Activated CD4-positive, alpha-beta memory T cell treated with anti-CD3 and anti-CD28 coated beads, Interleukin-2, amount 10 ng/mL, durations not matched to agents 7 days and 5 days (primary cell): ENCODE results near the gene DAGLA. TPM values are rescaled to one million over a fixed set of nuclear protein-coding genes. Genes with fewer than 3 reads are reported as not detected.
"Not testable (repeated sequence)": the region's sequence is repeated elsewhere in the genome, so short reads cannot be mapped to it uniquely, and the experiment has no call there.

Experiments used
- CTCF ChIA-PET: fragments of 350-600 bp; sonication (Branson Sonifier 250); formaldehyde crosslinking; loops from one replicate; lab custom pipeline; 2021; ENCODE audit warnings: antibody characterized with exemption, inconsistent platforms; lab: Charles Lee
- POLR2A ChIA-PET: fragments of 350-600 bp; sonication (Branson Sonifier 250); formaldehyde crosslinking; loops from one replicate; lab custom pipeline; 2021; ENCODE audit warnings: antibody characterized with exemption; lab: Charles Lee
- DNase-seq: peaks from one replicate; pipeline ENCODE4 v3.0.0-alpha.2; 2020
- H3K27ac Mint-ChIP-seq: one replicate; pipeline ENCODE4 v1.8.0; 2021; ENCODE audit warnings: mild to moderate bottlenecking, mixed read lengths
- H3K27me3 Mint-ChIP-seq: one replicate; pipeline ENCODE4 v1.8.0; 2021; ENCODE audit warnings: mixed read lengths
- H3K36me3 Mint-ChIP-seq: one replicate; pipeline ENCODE4 v1.8.0; 2021; ENCODE audit warnings: low read depth, mixed read lengths
- H3K4me1 Mint-ChIP-seq: one replicate; pipeline ENCODE4 v1.8.0; 2021; ENCODE audit warnings: mixed read lengths
- H3K4me3 Mint-ChIP-seq: one replicate; pipeline ENCODE4 v1.8.0; 2021; ENCODE audit warnings: mild to moderate bottlenecking, mixed read lengths
- H3K9me3 Mint-ChIP-seq: one replicate; pipeline ENCODE4 v1.8.0; 2021; ENCODE audit warnings: mixed read lengths
- total RNA-seq, 2 experiments: library from RNA; stranded (reverse); gene quantifications; one replicate each; pipeline ENCODE4 v1.2.3, GENCODE V29; 2021

Gene DAGLA
- total RNA-seq, 2 experiments from 2014 or later = 0.10 to 0.13 TPM

DNA sequence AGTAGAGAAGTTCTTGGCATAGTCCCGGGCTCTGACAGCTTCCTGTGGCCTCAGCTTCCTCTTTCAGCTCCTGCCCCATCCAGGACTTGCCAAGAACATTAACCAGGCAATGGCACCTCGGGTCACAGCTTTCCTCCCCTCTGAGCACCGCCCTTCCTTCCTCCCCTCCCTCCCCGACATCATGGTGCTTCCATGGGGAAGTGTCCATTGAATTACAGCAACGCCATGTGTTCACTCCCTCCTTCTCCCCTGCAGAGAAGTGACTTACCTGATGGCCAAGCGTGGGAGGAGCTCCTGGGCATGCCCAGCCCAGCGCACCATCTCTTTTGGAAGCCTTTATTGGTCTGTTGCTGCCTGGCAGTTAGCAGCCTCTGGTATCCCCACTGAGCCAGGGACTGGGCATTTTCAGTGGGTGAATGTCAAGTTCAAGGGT lies 25.8 kb upstream of the DAGLA start:
- Mint-ChIP-seq H3K27ac (no peak overlapping the region), H3K36me3 (no peaks in the 10 kb centered on the region), H3K4me3 (no peak overlapping the region), H3K27me3 (peaks cover 18% of the 10 kb centered on the region), H3K9me3 (no peaks in the 10 kb centered on the region), H3K4me1 (no peaks in the 10 kb centered on the region)
- POLR2A ChIA-PET = no interaction called here
- CTCF ChIA-PET = no interaction called here
- DNase-seq = no peak

- H3K4me1 Mint-ChIP-seq, CTCF ChIA-PET, POLR2A ChIA-PET, DNase-seq, H3K9me3 Mint-ChIP-seq, H3K27ac Mint-ChIP-seq, H3K4me3 Mint-ChIP-seq, H3K36me3 Mint-ChIP-seq: not testable (repeated sequence)
- H3K27me3 Mint-ChIP-seq = peaks cover 18% of the 10 kb centered on the region
These were observed 24.7 kb upstream of the DAGLA start for GRCh38 chr11:61655266-61656159.

- H3K4me3 Mint-ChIP-seq = no peak overlapping the region
- DNase-seq = no peak
- no peaks in the 10 kb centered on the region for H3K9me3 Mint-ChIP-seq
- H3K36me3 Mint-ChIP-seq = no peaks in the 10 kb centered on the region
- H3K27ac Mint-ChIP-seq = no peak overlapping the region
- peaks cover 18% of the 10 kb centered on the region for H3K27me3 Mint-ChIP-seq
- no peaks in the 10 kb centered on the region for H3K4me1 Mint-ChIP-seq
- ChIA-PET CTCF (no interaction called here), POLR2A (no interaction called here)
These were observed 23.7 kb upstream of the DAGLA start for GRCh38 chr11:61656347-61657077.

- no peak for DNase-seq
- H3K27me3 Mint-ChIP-seq = peaks cover 18% of the 10 kb centered on the region
- H3K27ac Mint-ChIP-seq = no peak overlapping the region
- no peaks in the 10 kb centered on the region for H3K36me3 Mint-ChIP-seq
- H3K9me3 Mint-ChIP-seq = no peaks in the 10 kb centered on the region
- H3K4me3 Mint-ChIP-seq = no peak overlapping the region
- H3K4me1 Mint-ChIP-seq = no peaks in the 10 kb centered on the region
- POLR2A ChIA-PET = no interaction called here
- CTCF ChIA-PET = no interaction called here
These were observed 22.5 kb upstream of the DAGLA start for GRCh38 chr11:61657566-61658290.

DNA sequence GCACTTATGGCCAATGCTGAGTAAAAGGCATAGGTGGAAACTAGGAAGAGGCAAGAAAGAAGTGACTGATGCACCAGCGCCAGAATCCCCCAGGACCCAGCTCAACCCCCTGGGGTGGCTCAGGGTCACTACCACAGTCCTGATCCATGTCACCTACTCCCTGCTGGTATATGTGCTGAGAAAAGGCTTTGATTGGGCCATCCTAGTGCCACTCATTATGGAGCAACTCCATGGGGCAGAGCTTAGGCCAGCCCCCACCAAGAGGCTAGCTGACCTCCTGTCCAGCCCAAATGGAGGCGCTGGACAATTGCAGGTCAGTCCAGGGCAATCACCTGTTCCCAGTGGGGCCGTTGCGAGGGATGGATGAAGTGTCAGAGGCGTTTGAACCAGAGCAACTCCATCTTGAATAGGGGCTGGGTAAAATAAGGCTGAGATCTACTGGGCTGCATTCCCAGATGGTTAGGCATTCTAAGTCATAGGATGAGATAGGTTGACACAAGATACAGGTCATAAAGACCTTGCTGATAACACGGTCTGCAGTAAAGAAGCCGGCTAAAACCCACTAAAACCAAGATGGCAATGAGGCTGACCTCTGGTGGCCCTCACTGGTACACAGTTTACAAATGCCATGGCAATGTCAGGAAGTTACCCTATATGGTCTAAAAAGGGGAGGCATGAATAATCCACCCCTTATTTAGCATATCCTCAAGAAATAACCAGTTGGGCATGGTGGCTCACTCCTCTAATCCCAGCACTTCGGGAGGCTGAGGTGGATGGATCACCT lies 20.6 kb upstream of the DAGLA start:
- Mint-ChIP-seq H3K27me3 (peaks cover 13% of the 10 kb centered on the region), H3K27ac (no peak overlapping the region), H3K4me3 (no peak overlapping the region), H3K9me3 (no peaks in the 10 kb centered on the region), H3K36me3 (no peaks in the 10 kb centered on the region), H3K4me1 (no peaks in the 10 kb centered on the region)
- ChIA-PET POLR2A (no interaction called here), CTCF (interaction anchor here (0.7 to 1.0 kb wide), 2 partner anchors 21 to 128 kb away, joined by 3 to 4 read pairs; no protein-coding TSS in a partner anchor)
- DNase-seq = no peak

- H3K27me3 Mint-ChIP-seq, H3K9me3 Mint-ChIP-seq, H3K4me1 Mint-ChIP-seq, DNase-seq, CTCF ChIA-PET, POLR2A ChIA-PET, H3K4me3 Mint-ChIP-seq, H3K27ac Mint-ChIP-seq, H3K36me3 Mint-ChIP-seq: not testable (repeated sequence)
These were observed 19.2 kb upstream of the DAGLA start for GRCh38 chr11:61660997-61661396.

DNA sequence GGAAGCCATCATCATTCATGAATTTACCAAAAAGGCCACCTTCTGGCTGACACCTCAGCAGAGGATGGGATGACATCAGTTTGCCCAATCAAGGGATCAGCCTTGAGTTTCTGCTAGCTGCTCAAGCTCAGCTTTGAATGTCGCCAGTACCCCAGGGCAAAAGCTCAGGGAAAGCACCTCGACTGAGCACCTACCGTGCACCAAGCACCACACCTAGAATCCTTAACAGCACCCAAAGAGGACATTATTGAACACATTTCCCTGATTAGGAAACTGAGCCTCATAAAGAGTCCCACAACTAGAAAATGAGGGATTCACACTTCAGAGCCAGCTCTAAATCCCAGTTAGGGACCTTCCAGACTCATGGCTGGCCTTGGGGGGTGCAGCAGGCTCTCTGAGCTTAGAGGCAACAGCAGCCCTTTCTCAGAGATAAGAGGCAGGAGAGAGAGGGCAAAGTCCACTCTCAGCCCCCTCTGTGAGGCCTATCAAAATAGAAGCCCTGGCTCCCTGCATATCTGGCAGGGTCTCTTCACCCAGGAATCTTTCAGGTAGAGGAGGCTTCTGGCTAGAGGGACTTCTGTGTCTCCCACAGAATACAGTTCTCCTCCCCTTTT lies 13.4 kb upstream of the DAGLA start:
- POLR2A ChIA-PET = interaction anchor here (0.6 kb wide), 1 partner anchor 81 kb away, joined by 3 read pairs; no protein-coding TSS in a partner anchor
- no peak for DNase-seq
- Mint-ChIP-seq H3K9me3 (no peaks in the 10 kb centered on the region), H3K4me3 (no peak overlapping the region), H3K27ac (no peak overlapping the region), H3K4me1 (no peaks in the 10 kb centered on the region), H3K36me3 (no peaks in the 10 kb centered on the region), H3K27me3 (peaks cover 8% of the 10 kb centered on the region)
- CTCF ChIA-PET = interaction anchor here (0.7 to 1.7 kb wide), 4 partner anchors 28 to 133 kb away, joined by 3 to 6 read pairs (median 4); no protein-coding TSS in a partner anchor

- ChIA-PET CTCF (interaction anchor here (0.6 to 0.7 kb wide), 2 partner anchors 30 kb away, joined by 3 to 4 read pairs; no protein-coding TSS in a partner anchor), POLR2A (interaction anchor here (0.6 kb wide), 1 partner anchor 82 kb away, joined by 3 read pairs; no protein-coding TSS in a partner anchor)
- Mint-ChIP-seq H3K27ac (no peak overlapping the region), H3K4me3 (no peak overlapping the region), H3K9me3 (no peaks in the 10 kb centered on the region), H3K27me3 (peaks cover 8% of the 10 kb centered on the region), H3K4me1 (no peaks in the 10 kb centered on the region), H3K36me3 (no peaks in the 10 kb centered on the region)
- no peak for DNase-seq
These were observed 12.4 kb upstream of the DAGLA start for GRCh38 chr11:61667684-61668305.

- Mint-ChIP-seq H3K36me3 (no peaks in the 10 kb centered on the region), H3K27ac (no peak overlapping the region), H3K27me3 (peaks cover 21% of the 10 kb centered on the region), H3K9me3 (no peaks in the 10 kb centered on the region), H3K4me3 (no peak overlapping the region), H3K4me1 (no peaks in the 10 kb centered on the region)
- POLR2A ChIA-PET = no interaction called here
- DNase-seq = no peak
- CTCF ChIA-PET = interaction anchor here (0.6 kb wide), 1 partner anchor 1242 kb away, joined by 3 read pairs; no protein-coding TSS in a partner anchor
These were observed 10.8 kb upstream of the DAGLA start for GRCh38 chr11:61669417-61669816.

- Mint-ChIP-seq H3K36me3 (no peaks in the 10 kb centered on the region), H3K9me3 (no peaks in the 10 kb centered on the region), H3K27me3 (peaks cover 26% of the 10 kb centered on the region), H3K4me3 (no peak overlapping the region), H3K27ac (no peak overlapping the region), H3K4me1 (no peaks in the 10 kb centered on the region)
- ChIA-PET POLR2A (no interaction called here), CTCF (interaction anchor here (0.7 kb wide), 1 partner anchor 63 kb away, joined by 4 read pairs; no protein-coding TSS in a partner anchor)
- DNase-seq = no peak
These were observed 9.6 kb upstream of the DAGLA start for GRCh38 chr11:61670626-61671025.

- Mint-ChIP-seq H3K36me3 (no peaks in the 10 kb centered on the region), H3K4me1 (no peaks in the 10 kb centered on the region), H3K27me3 (peaks cover 32% of the 10 kb centered on the region), H3K27ac (no peak overlapping the region), H3K4me3 (no peak overlapping the region), H3K9me3 (no peaks in the 10 kb centered on the region)
- ChIA-PET POLR2A (no interaction called here), CTCF (interaction anchor here (0.6 to 1.2 kb wide), 3 partner anchors 33 to 62 kb away, joined by 3 to 5 read pairs (median 4); no protein-coding TSS in a partner anchor)
- no peak for DNase-seq
These were observed 8.7 kb upstream of the DAGLA start for GRCh38 chr11:61671527-61671926.
